ENCODE measurements around the gene HOPX.
"Not testable (repeated sequence)": the region's sequence is repeated elsewhere in the genome, so short reads cannot be mapped to it uniquely, and the experiment has no call there.

The HOPX gene

GRCh38 chr4:56622176-56622575 is 58.9 kb downstream of the HOPX start:
- no peak for DNase-seq

GRCh38 chr4:56619816-56620215 is 61.3 kb downstream of the HOPX start:
- no peak for DNase-seq

GRCh38 chr4:56619160-56619559 is 61.9 kb downstream of the HOPX start:
- DNase-seq, result no peak

- DNase-seq, result no peak
Observed at GRCh38 chr4:56618734-56619133, 62.4 kb downstream of the HOPX start.

GRCh38 chr4:56613101-56613862 is 67.8 kb downstream of the HOPX start:
- DNase-seq, result no peak

GRCh38 chr4:56612282-56612681 is 68.8 kb downstream of the HOPX start:
- DNase-seq, result no peak

GRCh38 chr4:56611501-56611900 is 69.6 kb downstream of the HOPX start:
- no peak for DNase-seq

- not testable (repeated sequence) for DNase-seq
Observed at GRCh38 chr4:56610170-56610569, 70.9 kb downstream of the HOPX start.

GRCh38 chr4:56607926-56608325 is 73.2 kb downstream of the HOPX start:
- no peak for DNase-seq

- no peak for DNase-seq
Observed at GRCh38 chr4:56606385-56606784, 74.7 kb downstream of the HOPX start.

- DNase-seq, result not testable (repeated sequence)
Observed at GRCh38 chr4:56605464-56605863, 75.6 kb downstream of the HOPX start.

GRCh38 chr4:56603297-56603696 is 77.8 kb downstream of the HOPX start:
- DNase-seq, result no peak

All from left hindlimb (tissue), 1 donor.